Erythroblast (primary cell): Measurements from ENCODE around the gene PTOV1.

Experiments
- DNase-seq, 2 experiments: peaks; one replicate each; lab custom pipeline; 2025; lab: John Stamatoyannopoulos, UW
- GATA1 ChIP-seq: IDR thresholded peaks from 2 replicates; pipeline ENCODE4 v1.6.1; 2011; ENCODE audit warnings: low read depth, mild to moderate bottlenecking, control low read depth, low read length, moderate library complexity
- POLR2A ChIP-seq: IDR thresholded peaks from 2 replicates; pipeline ENCODE4 v1.6.1; 2011; ENCODE audit warnings: mild to moderate bottlenecking, low read length

Gene PTOV1

GRCh38 chr19:49829200-49829599 is 21.8 kb upstream of the PTOV1 start:
- DNase-seq = no peak
- TF ChIP-seq POLR2A (no peak), GATA1 (no peak)

- TF ChIP-seq GATA1 = no peak
- no peak for TF ChIP-seq POLR2A
- no peak for DNase-seq
Observed at GRCh38 chr19:49829721-49830120, 21.2 kb upstream of the PTOV1 start.

DNA sequence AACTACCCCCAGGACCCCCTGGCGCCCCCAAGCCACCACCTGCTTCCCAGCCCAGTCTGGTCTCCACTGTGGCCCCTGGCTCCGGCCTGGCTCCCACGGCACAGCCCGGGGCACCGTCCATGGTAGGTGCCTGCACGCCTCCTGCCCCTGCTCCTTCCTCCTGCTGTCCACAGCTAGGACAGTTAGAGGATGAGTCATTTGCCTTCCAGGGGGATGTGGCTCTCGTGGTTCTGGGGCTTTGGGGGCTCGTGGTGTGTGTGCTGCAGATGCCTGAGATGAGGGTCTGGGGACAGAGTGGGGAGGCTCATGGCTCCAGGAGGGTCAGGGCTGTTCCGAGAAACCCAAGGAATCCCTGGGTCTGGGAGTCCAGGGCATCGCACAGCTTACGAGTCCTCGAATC is 20.2 kb upstream of the PTOV1 start:
- TF ChIP-seq POLR2A (no peak), GATA1 (no peak)
- DNase-seq = no peak

- TF ChIP-seq GATA1 = no peak
- TF ChIP-seq POLR2A = no peak
- DNase-seq = no peak
Observed at GRCh38 chr19:49831592-49831991, 19.4 kb upstream of the PTOV1 start.

- DNase-seq = no peak
- TF ChIP-seq POLR2A = no peak
- no peak for TF ChIP-seq GATA1
Observed at GRCh38 chr19:49832556-49832955, 18.4 kb upstream of the PTOV1 start.

GRCh38 chr19:49833599-49833998 is 17.4 kb upstream of the PTOV1 start:
- TF ChIP-seq GATA1 (no peak), POLR2A (no peak)
- DNase-seq = no peak

DNA sequence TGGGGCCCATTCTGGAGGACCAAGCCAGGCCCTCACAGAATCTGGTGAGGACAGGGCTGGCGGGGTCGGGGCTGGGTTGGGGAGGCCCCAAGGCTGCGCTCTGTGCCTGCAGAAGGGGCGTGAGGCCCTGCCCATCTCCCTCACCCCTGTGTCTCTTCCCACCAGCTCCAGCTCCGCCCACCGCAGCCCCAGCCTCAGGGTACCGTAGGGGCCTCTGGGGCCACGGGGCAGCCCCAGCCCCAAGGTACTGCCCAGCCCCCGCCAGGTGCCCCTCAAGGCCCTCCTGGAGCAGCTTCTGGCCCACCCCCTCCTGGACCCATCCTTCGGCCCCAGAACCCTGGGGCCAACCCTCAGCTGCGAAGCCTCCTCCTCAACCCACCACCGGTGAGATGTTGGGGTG is 15.4 kb upstream of the PTOV1 start:
- TF ChIP-seq GATA1 = no peak
- TF ChIP-seq POLR2A = no peak
- DNase-seq = no peak

DNA sequence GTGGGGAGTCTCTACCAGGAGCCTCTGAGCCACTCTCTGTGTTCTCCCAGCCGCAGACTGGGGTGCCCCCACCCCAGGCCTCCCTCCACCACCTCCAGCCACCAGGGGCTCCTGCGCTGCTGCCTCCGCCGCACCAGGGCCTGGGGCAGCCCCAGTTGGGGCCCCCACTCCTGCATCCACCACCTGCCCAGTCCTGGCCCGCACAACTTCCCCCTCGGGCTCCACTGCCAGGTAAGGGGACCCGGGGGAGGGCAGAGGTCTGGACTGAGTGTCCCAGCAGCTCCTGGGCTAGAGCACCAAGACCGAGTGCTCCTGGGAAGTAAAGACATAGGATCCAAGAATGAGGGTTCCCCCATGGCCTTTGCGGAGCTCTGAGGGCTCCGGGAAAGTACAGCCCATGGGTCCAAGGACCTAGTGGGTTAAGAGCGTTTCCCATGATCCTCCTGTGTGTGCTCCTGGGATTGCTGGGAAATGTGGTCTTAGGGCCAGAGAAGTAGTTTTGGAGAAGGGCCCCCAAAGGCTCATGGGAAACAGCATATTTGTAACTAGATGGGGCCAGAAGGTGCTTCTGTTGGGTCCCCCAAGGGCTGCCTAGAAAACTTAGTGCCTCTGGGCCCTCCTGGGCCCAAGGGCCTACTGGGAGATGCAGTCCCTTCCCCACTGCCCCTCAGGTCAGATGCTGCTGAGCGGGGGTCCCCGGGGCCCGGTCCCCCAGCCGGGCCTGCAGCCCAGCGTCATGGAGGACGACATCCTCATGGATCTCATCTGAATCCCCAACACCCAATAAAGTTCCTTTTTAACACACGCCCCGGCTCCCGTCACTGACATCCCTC is 14.6 kb upstream of the PTOV1 start:
- TF ChIP-seq GATA1 = no peak
- no peak for TF ChIP-seq POLR2A
- DNase-seq = no peak

GRCh38 chr19:49837009-49837310 is 14.0 kb upstream of the PTOV1 start:
- no peak for TF ChIP-seq POLR2A
- no peak for TF ChIP-seq GATA1
- no peak for DNase-seq

GRCh38 chr19:49837425-49837824 is 13.5 kb upstream of the PTOV1 start:
- TF ChIP-seq GATA1 (no peak), POLR2A (no peak)
- DNase-seq = no peak

GRCh38 chr19:49838885-49839588 is 11.9 kb upstream of the PTOV1 start:
- TF ChIP-seq POLR2A (peak; percentile 27), GATA1 (no peak)
- no peak for DNase-seq

DNA sequence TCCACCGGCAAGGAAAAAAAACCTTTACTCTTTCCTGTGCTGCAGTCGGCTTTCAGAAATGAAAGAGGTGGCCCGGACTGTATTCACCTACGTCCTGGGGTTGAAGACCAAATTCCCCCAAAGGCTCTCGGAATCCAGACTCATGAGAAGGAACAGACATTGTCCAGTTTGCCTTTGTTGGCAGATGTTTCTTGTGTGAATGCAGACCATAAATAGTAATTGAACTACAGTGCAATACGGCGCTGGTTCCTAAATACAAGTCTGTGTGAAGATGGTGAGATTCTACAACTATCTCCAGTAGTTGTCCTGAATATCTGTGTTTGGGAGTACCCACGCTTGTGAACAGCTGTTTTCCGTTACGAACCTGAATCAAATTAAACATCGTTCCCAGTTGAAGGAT is 11.2 kb upstream of the PTOV1 start:
- TF ChIP-seq GATA1 (no peak), POLR2A (no peak)
- DNase-seq = no peak

DNA sequence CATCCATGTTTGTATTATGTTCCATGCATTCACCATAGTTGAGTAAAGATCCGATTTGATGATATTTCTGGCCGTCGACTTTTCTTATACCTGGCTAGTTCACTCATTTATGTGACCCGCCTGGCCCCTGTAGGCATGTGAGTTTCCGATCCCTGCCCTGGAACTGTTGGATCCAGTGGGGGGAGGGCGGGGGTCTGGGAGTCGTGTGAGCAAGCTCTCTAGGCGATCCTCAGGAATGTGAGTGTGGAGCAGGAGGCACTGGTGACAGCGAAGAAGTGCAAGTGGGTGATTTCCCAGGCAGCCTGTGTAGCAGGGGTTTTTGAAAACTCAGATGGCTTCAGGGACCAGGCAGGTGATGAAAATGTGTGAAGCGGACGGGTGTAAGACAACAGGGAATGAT is 10.6 kb upstream of the PTOV1 start:
- no peak for DNase-seq
- TF ChIP-seq GATA1 = no peak
- no peak for TF ChIP-seq POLR2A

GRCh38 chr19:49840736-49841249 is 10.2 kb upstream of the PTOV1 start:
- DNase-seq = no peak
- TF ChIP-seq POLR2A (no peak), GATA1 (no peak)
